Endothelial cell of umbilical vein (primary cell): Measurements from ENCODE around the gene GAS7. TPM values are rescaled to one million over a fixed set of nuclear protein-coding genes. Genes with fewer than 3 reads are reported as not detected.

Experiments
- BruUV-seq: library from RNA; stranded (reverse); fragments of 400-500 nt; replicated peaks from 2 replicates; lab custom pipeline; 2021; lab: Mats Ljungman, UMichigan
- CTCF ChIA-PET: fragments of 300-600, 350-600 bp; sonication (Branson Sonifier 250); formaldehyde crosslinking; loops from one replicate; lab custom pipeline; 2021; ENCODE audit warnings: antibody characterized with exemption, inconsistent platforms; lab: Charles Lee
- POLR2A ChIA-PET: fragments of 300-600, 350-600 bp; sonication (Branson Sonifier 250); formaldehyde crosslinking; loops from one replicate; lab custom pipeline; 2021; ENCODE audit warnings: antibody characterized with exemption, inconsistent platforms; lab: Charles Lee
- DNase-seq: peaks from one replicate; pipeline ENCODE4 v3.0.0-alpha.2; 2011; ENCODE audit warnings: low read depth, low spot score
- FAIRE-seq: peaks from 2 replicates; lab custom pipeline; 2011; peaks lifted over from hg19 to GRCh38; lab: Jason Lieb, UNC
- H2AFZ ChIP-seq: 2 replicates; pipeline ENCODE4 v1.6.0; 2012; ENCODE audit warnings: low read depth, low read length, control low read depth, inconsistent platforms
- H3K27ac ChIP-seq: 2 replicates; pipeline ENCODE4 v1.5.1; 2011; ENCODE audit warnings: low read depth, mild to moderate bottlenecking, control low read depth, low read length, moderate library complexity; ENCODE audit not compliant: insufficient read depth
- H3K27me3 ChIP-seq, 2 experiments: 2 replicates each; pipeline versions ENCODE4 v1.6.0 to v1.6.1; 2011; ENCODE audit warnings: low read length in 2 of 2, mixed read lengths in 1 of 2; ENCODE audit not compliant: control insufficient read depth in 2 of 2, insufficient read depth in 2 of 2
- H3K36me3 ChIP-seq, 2 experiments: 2 replicates in 1 of 2; 3 replicates in 1 of 2; pipeline ENCODE4 v1.5.1; 2011; ENCODE audit warnings: low read length in 2 of 2, mild to moderate bottlenecking in 1 of 2, moderate library complexity in 1 of 2; ENCODE audit not compliant: control insufficient read depth in 2 of 2, insufficient read depth in 2 of 2; ENCODE audit errors: extremely low read depth in 1 of 2
- H3K4me1 ChIP-seq: 3 replicates; pipeline ENCODE4 v1.5.1; 2011; ENCODE audit warnings: mild to moderate bottlenecking, low read length; ENCODE audit not compliant: control insufficient read depth, insufficient read depth; ENCODE audit errors: extremely low read depth
- H3K4me2 ChIP-seq: 2 replicates; pipeline ENCODE4 v1.6.1; 2011; ENCODE audit warnings: low read length, control low read depth, mixed read lengths; ENCODE audit not compliant: insufficient read depth
- H3K4me3 ChIP-seq, 3 experiments: fragments of 200-600 bp in 1 of 3; sonication (generic), shearing (Covaris generic) in 1 of 3; replicated peaks in 1 of 3; 2 replicates each; pipeline ENCODE4 v1.5.1; 2011 to 2016; ENCODE audit warnings: control low read depth in 3 of 3, low read length in 3 of 3, mild to moderate bottlenecking in 2 of 3, inconsistent platforms in 1 of 3, low read depth in 1 of 3, moderate library complexity in 1 of 3; ENCODE audit not compliant: insufficient read depth in 1 of 3
- H3K79me2 ChIP-seq: 2 replicates; pipeline ENCODE4 v1.6.0; 2012; ENCODE audit warnings: low read length, inconsistent platforms; ENCODE audit not compliant: control insufficient read depth, insufficient read depth
- H3K9ac ChIP-seq: replicated peaks from 2 replicates; pipeline ENCODE3; 2011; ENCODE audit warnings: low read length, control low read depth; ENCODE audit not compliant: insufficient read depth; ENCODE audit errors: extremely low read depth
- H3K9me1 ChIP-seq: replicated peaks from 3 replicates; pipeline ENCODE4 v1.6.0; 2011; ENCODE audit warnings: mild to moderate bottlenecking, low read length; ENCODE audit not compliant: control insufficient read depth, insufficient read depth; ENCODE audit errors: extremely low read depth
- H3K9me3 ChIP-seq: replicated peaks from 2 replicates; pipeline ENCODE4 v1.5.1; 2012; ENCODE audit warnings: low read length, inconsistent platforms; ENCODE audit not compliant: control insufficient read depth, insufficient read depth
- H4K20me1 ChIP-seq: replicated peaks from 2 replicates; pipeline ENCODE3; 2011; ENCODE audit warnings: mild to moderate bottlenecking, low read length; ENCODE audit not compliant: control insufficient read depth, insufficient read depth; ENCODE audit errors: extremely low read depth
- CTCF ChIP-seq, 2 donors: IDR thresholded peaks; 1 replicate in 1 of 2; 2 replicates in 1 of 2; pipeline ENCODE4 v1.5.1; 2011; ENCODE audit warnings: low read length in 2 of 2, mild to moderate bottlenecking in 2 of 2, moderate library complexity in 2 of 2, control low read depth in 1 of 2, inconsistent platforms in 1 of 2, low read depth in 1 of 2; ENCODE audit not compliant: insufficient read depth in 1 of 2; ENCODE audit errors: extremely low read depth in 1 of 2
- EZH2 ChIP-seq: IDR thresholded peaks from 2 replicates; pipeline ENCODE4 v1.6.1; 2012; ENCODE audit warnings: borderline replicate concordance, low read depth, mild to moderate bottlenecking, moderate library complexity, low read length, inconsistent platforms; ENCODE audit not compliant: severe bottlenecking
- FOS ChIP-seq: IDR thresholded peaks from 2 replicates; pipeline ENCODE4 v1.6.1; 2011; ENCODE audit warnings: mild to moderate bottlenecking, low read length, moderate library complexity, borderline replicate concordance; ENCODE audit not compliant: insufficient read depth
- GATA2 ChIP-seq: IDR thresholded peaks from 2 replicates; pipeline ENCODE4 v1.7.0; 2011; ENCODE audit warnings: low read depth, mild to moderate bottlenecking, moderate library complexity, mixed read lengths, low read length; ENCODE audit not compliant: insufficient read length, insufficient read depth
- JUN ChIP-seq: IDR thresholded peaks from 2 replicates; pipeline ENCODE4 v1.6.1; 2011; ENCODE audit warnings: borderline replicate concordance, low read depth; ENCODE audit not compliant: insufficient read length, insufficient read depth
- MYC ChIP-seq: IDR thresholded peaks from one replicate; pipeline ENCODE4 v1.6.1; 2011; ENCODE audit warnings: mild to moderate bottlenecking, low read depth, low read length
- POLR2A ChIP-seq: IDR thresholded peaks from 2 replicates; pipeline ENCODE4 v1.6.1; 2012; ENCODE audit warnings: low read depth, mild to moderate bottlenecking, control low read depth, low read length
- POLR2AphosphoS5 ChIP-seq: IDR thresholded peaks from 2 replicates; pipeline ENCODE4 v1.6.1; 2012; ENCODE audit warnings: low read depth, mild to moderate bottlenecking, control low read depth, low read length, moderate library complexity; ENCODE audit not compliant: insufficient read depth
- dilution Hi-C: fragments of 300-500 bp; cut with MboI; formaldehyde crosslinking; loops from one replicate; pipeline ENCODE4 v1.15.0; 2019; ENCODE audit warnings: low sequenced_read_pairs; ENCODE audit not compliant: extremely low pct_ligation_motif_present
- intact Hi-C: fragments of 100-400 bp; cut with micrococcal nuclease; formaldehyde crosslinking; loops from one replicate; pipeline ENCODE4 v1.10.0; 2022
- polyA plus RNA-seq, 4 experiments: library from polyadenylated mRNA; depleted of rRNA in 3 of 4; stranded (reverse) in 3 of 4; unstranded in 1 of 4; fragments of >200 nt; gene quantifications; 2 replicates each; pipeline versions ENCODE4 v1.2.1 to v1.2.3, GENCODE V29; 2011 to 2012; ENCODE audit warnings: missing spikeins in 1 of 4
- total RNA-seq: library from RNA; stranded (reverse); gene quantifications from 2 replicates; pipeline ENCODE4 v1.2.3, GENCODE V29; 2021
- TF ChIP-seq, protein P1 (sequence below): IDR thresholded peaks from 2 replicates; pipeline ENCODE4 v1.6.1; 2011; ENCODE audit not compliant: insufficient read depth, insufficient read length

GAS7 gene
- total and polyA plus RNA-seq, 2 donors (not counting 3 experiments of a cell fraction or from before 2014, with no cell fraction given): not detected

DNA sequence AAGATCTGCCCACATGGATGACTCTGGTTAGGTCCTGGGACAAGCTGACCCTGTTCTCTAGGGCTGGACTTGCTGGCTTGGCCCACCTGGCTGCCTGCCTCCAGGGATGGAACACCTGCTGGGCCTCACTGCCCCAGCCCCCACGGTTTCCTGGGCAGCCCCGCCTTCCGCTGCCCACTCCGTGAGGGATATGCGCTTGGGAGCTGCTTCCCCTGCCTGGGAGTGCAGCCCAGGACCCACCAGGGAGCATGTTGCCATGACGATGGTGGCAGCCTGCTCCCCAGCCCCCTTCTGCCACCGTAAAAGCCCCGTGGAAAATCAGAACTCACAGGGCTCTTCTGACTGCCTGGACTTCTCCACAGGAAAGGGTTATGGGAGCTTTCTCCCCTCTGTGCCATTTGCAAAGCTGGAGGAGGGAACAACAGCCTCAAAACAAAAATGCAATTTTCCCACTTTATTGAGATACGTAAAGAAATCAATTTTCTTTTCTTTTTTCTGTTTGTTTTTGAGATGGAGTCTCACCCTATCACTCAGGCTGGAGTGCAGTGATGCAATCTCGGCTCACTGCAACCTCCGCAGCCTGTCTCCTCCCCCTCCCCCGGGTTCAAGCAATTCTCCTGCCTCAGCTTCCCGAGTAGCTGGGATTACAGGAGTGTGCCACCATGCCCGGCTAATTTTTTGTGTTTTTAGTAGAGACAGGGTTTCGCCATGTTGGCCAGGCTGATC, 18.0 kb upstream of the GAS7 start:
- Histone ChIP-seq H3K9ac (no peak overlapping the region), H3K9me3 (peaks cover 5% of the 10 kb centered on the region), H3K27ac (no peak overlapping the region), H3K27me3 (no peaks in the 10 kb centered on the region), H4K20me1 (no peaks in the 10 kb centered on the region), H3K79me2 (no peaks in the 10 kb centered on the region), H2AFZ (no peak overlapping the region), H3K9me1 (no peaks in the 10 kb centered on the region), H3K4me2 (no peak overlapping the region), H3K4me3 (no peak overlapping the region), H3K4me1 (no peaks in the 10 kb centered on the region), H3K36me3 (no peaks in the 10 kb centered on the region)
- CTCF ChIA-PET: no interaction called here
- DNase-seq (no peak), FAIRE-seq (no peak)
- intact Hi-C loops: no loop called here
- dilution Hi-C loops: no loop called here
- no TSS peak for BruUV-seq
- TF ChIP-seq FOS (no peak), GATA2 (no peak), POLR2A (no peak), EZH2 (no peak), JUN (no peak), CTCF (IDR thresholded peaks at IDR 0.05; ENCODE audit: extremely low read depth in 1 of 2, insufficient read depth in 1 of 2, low read depth in 1 of 2, low read length in 2 of 2) (no peak), POLR2AphosphoS5 (no peak), MYC (no peak)
- TF ChIP-seq, protein P1, sequence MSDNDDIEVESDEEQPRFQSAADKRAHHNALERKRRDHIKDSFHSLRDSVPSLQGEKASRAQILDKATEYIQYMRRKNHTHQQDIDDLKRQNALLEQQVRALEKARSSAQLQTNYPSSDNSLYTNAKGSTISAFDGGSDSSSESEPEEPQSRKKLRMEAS: no peak
- POLR2A ChIA-PET: no interaction called here
